SK-N-MC (cell line): Measurements from ENCODE around the gene GLUD1.

Source experiments
- EZH2 ChIP-seq: fragments of 200-600 bp; sonication (generic); IDR thresholded peaks from one replicate; pipeline ENCODE4 v1.6.1; 2017; ENCODE audit warnings: antibody characterized with exemption
- POLR2AphosphoS5 ChIP-seq: IDR thresholded peaks from 2 replicates; pipeline ENCODE4 v1.6.1; 2012; ENCODE audit warnings: mild to moderate bottlenecking, low read depth, low read length, borderline replicate concordance

DNA sequence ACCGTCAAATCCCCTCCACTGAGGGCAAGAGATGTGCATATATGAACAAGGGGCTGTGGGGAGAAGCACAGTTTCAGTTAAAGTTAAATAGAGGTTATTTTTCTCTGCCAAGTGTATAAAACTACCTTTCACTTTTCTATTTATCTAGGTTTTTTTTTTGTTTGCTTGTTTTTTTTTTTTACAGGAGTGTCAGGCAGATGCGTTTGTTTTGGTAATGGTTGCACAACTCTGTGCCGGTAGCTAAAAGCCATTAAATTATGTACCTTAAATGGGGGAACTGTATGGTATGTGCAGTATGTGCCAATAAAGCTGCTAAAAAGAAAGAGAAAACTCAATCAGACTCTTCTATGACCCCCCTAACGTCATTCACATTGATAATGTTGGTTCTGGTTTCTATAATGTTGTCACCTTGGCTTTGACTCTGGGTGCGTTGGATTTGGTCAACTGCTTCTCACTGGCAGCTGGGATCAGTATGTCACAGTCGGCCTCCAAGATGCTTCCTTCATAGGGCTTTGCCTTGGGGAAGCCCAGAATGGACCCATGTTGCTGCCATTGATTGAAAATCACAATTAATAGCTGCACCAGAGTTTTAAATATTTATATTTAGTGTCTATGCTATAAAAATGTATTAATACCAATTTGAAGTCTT lies 34.2 kb downstream of the GLUD1 start:
- no peak for TF ChIP-seq EZH2
- TF ChIP-seq POLR2AphosphoS5 = no peak
